Spleen (tissue), 11 donors: ENCODE measurements around the gene MYO15A. TPM values are rescaled to one million over a fixed set of nuclear protein-coding genes. Genes with fewer than 3 reads are reported as not detected.

ENCODE experiments used
- DNase-seq: peaks from one replicate; pipeline ENCODE4 v3.0.0-alpha.2; 2020
- H3K27ac ChIP-seq, 8 donors: fragments of 200-600 bp; sonication (generic) in 7 of 8; 1 replicate in 4 of 8; 2 replicates in 4 of 8; pipeline versions ENCODE4 v1.5.0 to v1.8.0; 2016 to 2021; ENCODE audit warnings: inconsistent platforms in 4 of 8, mild to moderate bottlenecking in 4 of 8, moderate library complexity in 1 of 8
- H3K27me3 ChIP-seq, 7 donors: fragments of 200-600 bp; sonication (generic) in 6 of 7; replicated peaks in 1 of 7; 1 replicate in 4 of 7; 2 replicates in 3 of 7; pipeline versions ENCODE4 v1.5.0 to v1.8.0; 2016 to 2021; ENCODE audit warnings: inconsistent platforms in 3 of 7, mild to moderate bottlenecking in 1 of 7
- H3K36me3 ChIP-seq, 6 donors: fragments of 200-600 bp; sonication (generic) in 5 of 6; 1 replicate in 4 of 6; 2 replicates in 2 of 6; pipeline versions ENCODE4 v1.5.0 to v1.8.0; 2016 to 2021; ENCODE audit warnings: inconsistent platforms in 2 of 6
- H3K4me1 ChIP-seq, 6 donors: fragments of 200-600 bp; sonication (generic) in 5 of 6; 1 replicate in 3 of 6; 2 replicates in 3 of 6; pipeline versions ENCODE4 v1.5.0 to v1.8.0; 2016 to 2021; ENCODE audit warnings: inconsistent platforms in 3 of 6
- H3K4me3 ChIP-seq, 8 donors: fragments of 200-600 bp; sonication (generic) in 7 of 8; 1 replicate in 4 of 8; 2 replicates in 4 of 8; pipeline versions ENCODE4 v1.5.0 to v1.8.0; 2016 to 2021; ENCODE audit warnings: inconsistent platforms in 4 of 8, mild to moderate bottlenecking in 4 of 8, moderate library complexity in 2 of 8
- H3K9me3 ChIP-seq, 8 donors: fragments of 200-600 bp; sonication (generic) in 7 of 8; 1 replicate in 4 of 8; 2 replicates in 4 of 8; pipeline versions ENCODE4 v1.5.0 to v1.8.0; 2016 to 2021; ENCODE audit warnings: inconsistent platforms in 4 of 8
- POLR2A ChIP-seq, 3 donors: fragments of 450-650 bp; IDR thresholded peaks; one replicate each; pipeline ENCODE4 v1.5.1; 2017; ENCODE audit warnings: antibody characterized with exemption in 3 of 3, mild to moderate bottlenecking in 1 of 3
- POLR2AphosphoS5 ChIP-seq, 3 donors: sonication (generic); formaldehyde crosslinking; IDR thresholded peaks; one replicate each; pipeline ENCODE4 v1.5.1; 2017; ENCODE audit warnings: antibody characterized with exemption in 3 of 3
- WGBS, 5 donors: extraction: QIAGEN DNeasy Blood & Tissue Kit in 3 of 5; methylation state at CpG; one replicate each; pipeline versions ENCODE4 v1.1.5 to v1.1.7; 2013 to 2018; 5-methylcytosine and 5-hydroxymethylcytosine counted together
- intact Hi-C: fragments of 100-400 bp; cut with DNase I; formaldehyde crosslinking; loops from one replicate; pipeline ENCODE4 v1.15.0; 2023; ENCODE audit warnings: low total_unique reads
- polyA plus RNA-seq, 3 donors: library from polyadenylated mRNA; stranded (reverse); fragments of 200-250 nt; gene quantifications; one replicate each; pipeline ENCODE4 v1.2.1, GENCODE V29; 2013
- total RNA-seq, 7 donors: library from RNA; depleted of rRNA in 3 of 7; stranded (reverse); fragments of >200 nt in 3 of 7; fragmentation: NEBNext Ultra II Directional in 4 of 7; extraction: Animal tissue kit (Norgen Biotek cat#: 25700) in 4 of 7; gene quantifications; one replicate each; pipeline versions ENCODE4 v1.1.0 to v1.2.1, GENCODE V29; 2016 to 2021
- TF ChIP-seq, protein P1 (sequence below), 11 experiments: fragments of 200-600 bp in 7 of 11; fragments of 450-650 bp in 4 of 11; sonication (generic) in 4 of 11; IDR thresholded peaks in 8 of 11; conservative IDR thresholded peaks in 3 of 11; 1 replicate in 7 of 11; 2 replicates in 4 of 11; pipeline versions ENCODE4 v1.4.0 to v1.8.0; 2016 to 2021; ENCODE audit warnings: antibody characterized with exemption in 11 of 11, inconsistent platforms in 4 of 11, mild to moderate bottlenecking in 1 of 11
- donor health status: healthy with polysubstance abuse.
- donor health status: DM: no; HTN: no; CAD: no; lungs with moderate emphysema.
- donor health status: DM: no; HTN: no; CAD: no.
- donor health status: Bipolar disorder and iron deficiency.
- donor health status: healthy.
- donor health status: DM: no; HTN: no; CAD: no.
- donor health status: DM: yes; HTN: yes; CAD: no.

MYO15A gene
- total and polyA plus RNA-seq, 10 donors = 0.26 to 1.9 (median 0.84) TPM

DNA sequence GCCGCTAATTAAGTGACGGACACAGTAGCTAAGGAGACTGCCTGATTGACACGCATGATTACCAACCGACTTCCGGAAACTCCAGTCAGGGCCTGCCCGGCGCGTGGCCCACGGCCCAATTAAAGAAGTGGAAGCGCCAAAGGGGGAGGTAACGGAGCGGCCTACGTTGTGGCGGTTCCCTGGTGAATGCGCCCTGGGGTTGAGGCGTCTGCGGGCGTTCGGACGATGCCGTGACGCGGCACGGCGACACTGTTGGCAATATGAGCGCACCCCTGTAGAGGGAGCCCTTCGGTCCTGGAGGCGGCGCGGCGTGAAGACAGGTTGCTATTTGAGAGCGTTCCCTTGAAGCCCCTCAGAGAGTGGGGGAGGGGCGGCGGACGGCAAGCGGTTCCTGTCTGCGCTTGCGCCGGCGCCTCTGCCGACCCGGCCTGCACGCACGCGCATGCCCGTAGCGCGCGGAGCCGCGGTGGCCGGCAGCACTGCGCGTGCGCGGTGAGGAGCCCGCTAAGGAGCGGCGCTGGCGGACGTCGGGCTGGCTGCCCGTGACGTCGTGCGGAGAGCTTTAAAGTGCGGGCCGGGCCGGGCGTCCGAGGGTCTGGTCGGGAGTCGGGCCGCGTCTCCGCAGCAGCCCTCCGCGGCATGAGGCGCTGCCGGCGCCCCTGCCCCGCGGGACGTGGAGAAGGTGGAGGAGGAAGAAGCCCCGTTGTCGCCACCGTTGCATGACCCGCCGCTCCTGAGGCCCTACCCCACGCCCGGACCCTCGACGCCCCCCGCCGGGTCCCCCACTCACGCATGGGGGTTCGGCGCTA, 75.0 kb downstream of the MYO15A start, which contains the start of gene ALKBH5:
Gene ALKBH5, plus strand, starts transcription at position 495 of the 809 bp plus-strand sequence. CDS start 416 bp downstream, outside the sequence.
- peak; percentile 14 to 91 (median 79) for TF ChIP-seq POLR2A (IDR thresholded peaks at IDR 0.05)
- peak; percentile 97 to 99 (median 98) for TF ChIP-seq POLR2AphosphoS5 (IDR thresholded peaks at IDR 0.05)
- TF ChIP-seq, protein P1, sequence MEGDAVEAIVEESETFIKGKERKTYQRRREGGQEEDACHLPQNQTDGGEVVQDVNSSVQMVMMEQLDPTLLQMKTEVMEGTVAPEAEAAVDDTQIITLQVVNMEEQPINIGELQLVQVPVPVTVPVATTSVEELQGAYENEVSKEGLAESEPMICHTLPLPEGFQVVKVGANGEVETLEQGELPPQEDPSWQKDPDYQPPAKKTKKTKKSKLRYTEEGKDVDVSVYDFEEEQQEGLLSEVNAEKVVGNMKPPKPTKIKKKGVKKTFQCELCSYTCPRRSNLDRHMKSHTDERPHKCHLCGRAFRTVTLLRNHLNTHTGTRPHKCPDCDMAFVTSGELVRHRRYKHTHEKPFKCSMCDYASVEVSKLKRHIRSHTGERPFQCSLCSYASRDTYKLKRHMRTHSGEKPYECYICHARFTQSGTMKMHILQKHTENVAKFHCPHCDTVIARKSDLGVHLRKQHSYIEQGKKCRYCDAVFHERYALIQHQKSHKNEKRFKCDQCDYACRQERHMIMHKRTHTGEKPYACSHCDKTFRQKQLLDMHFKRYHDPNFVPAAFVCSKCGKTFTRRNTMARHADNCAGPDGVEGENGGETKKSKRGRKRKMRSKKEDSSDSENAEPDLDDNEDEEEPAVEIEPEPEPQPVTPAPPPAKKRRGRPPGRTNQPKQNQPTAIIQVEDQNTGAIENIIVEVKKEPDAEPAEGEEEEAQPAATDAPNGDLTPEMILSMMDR (IDR thresholded peaks at IDR 0.05 in 8 of 11, conservative IDR thresholded peaks at IDR 0.05 in 3 of 11) = peak in 8 of 11 experiments; percentile 16 to 70 (median 44)
- peak; percentile 98 for DNase-seq
- Histone ChIP-seq H3K9me3 (no peaks in the 10 kb centered on the region), H3K36me3 (peaks cover 0 to 22% (median 0%) of the 10 kb centered on the region in 6 donors), H3K4me3 (peak within 1 kb of the TSS; percentile 73 to 94 (median 85)), H3K27me3 (no peaks in the 10 kb centered on the region), H3K4me1 (peaks cover 44 to 55% (median 49%) of the 10 kb centered on the region in 6 donors), H3K27ac (peak within 1 kb of the TSS; percentile 97 to 100 (median 98))
- 0 to 1% (median 0%) methylated on average over 61 to 98 of the region's 98 CpGs for WGBS, 5 donors
- intact Hi-C loops = no loop called here

DNA sequence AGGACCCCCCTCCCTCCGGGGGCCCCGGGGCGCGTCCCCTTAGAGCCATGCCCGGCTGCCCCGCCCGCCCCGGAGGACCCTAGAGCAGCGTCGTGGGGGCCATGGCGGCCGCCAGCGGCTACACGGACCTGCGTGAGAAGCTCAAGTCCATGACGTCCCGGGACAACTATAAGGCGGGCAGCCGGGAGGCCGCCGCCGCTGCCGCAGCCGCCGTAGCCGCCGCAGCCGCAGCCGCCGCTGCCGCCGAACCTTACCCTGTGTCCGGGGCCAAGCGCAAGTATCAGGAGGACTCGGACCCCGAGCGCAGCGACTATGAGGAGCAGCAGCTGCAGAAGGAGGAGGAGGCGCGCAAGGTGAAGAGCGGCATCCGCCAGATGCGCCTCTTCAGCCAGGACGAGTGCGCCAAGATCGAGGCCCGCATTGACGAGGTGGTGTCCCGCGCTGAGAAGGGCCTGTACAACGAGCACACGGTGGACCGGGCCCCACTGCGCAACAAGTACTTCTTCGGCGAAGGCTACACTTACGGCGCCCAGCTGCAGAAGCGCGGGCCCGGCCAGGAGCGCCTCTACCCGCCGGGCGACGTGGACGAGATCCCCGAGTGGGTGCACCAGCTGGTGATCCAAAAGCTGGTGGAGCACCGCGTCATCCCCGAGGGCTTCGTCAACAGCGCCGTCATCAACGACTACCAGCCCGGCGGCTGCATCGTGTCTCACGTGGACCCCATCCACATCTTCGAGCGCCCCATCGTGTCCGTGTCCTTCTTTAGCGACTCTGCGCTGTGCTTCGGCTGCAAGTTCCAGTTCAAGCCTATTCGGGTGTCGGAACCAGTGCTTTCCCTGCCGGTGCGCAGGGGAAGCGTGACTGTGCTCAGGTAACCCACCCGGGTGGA, 75.8 kb downstream of the MYO15A start:
- Histone ChIP-seq H3K27me3 (no peaks in the 10 kb centered on the region), H3K9me3 (no peaks in the 10 kb centered on the region), H3K4me1 (peaks cover 47 to 64% (median 57%) of the 10 kb centered on the region in 6 donors), H3K27ac (peak overlapping the region; percentile 97 to 100 (median 98)), H3K4me3 (peak overlapping the region; percentile 73 to 94 (median 85)), H3K36me3 (peaks cover 0 to 30% (median 0%) of the 10 kb centered on the region in 6 donors)
- intact Hi-C loops = no loop called here
- TF ChIP-seq POLR2A (IDR thresholded peaks at IDR 0.05) = no peak
- TF ChIP-seq, protein P1 (IDR thresholded peaks at IDR 0.05 in 8 of 11, conservative IDR thresholded peaks at IDR 0.05 in 3 of 11) = peak in 2 of 11 experiments; percentile 5 to 10
- peak; percentile 43 to 84 (median 64) for TF ChIP-seq POLR2AphosphoS5 (IDR thresholded peaks at IDR 0.05)
- peak; percentile 92 for DNase-seq
- 0 to 1% (median 1%) methylated on average over 20 to 92 of the region's 92 CpGs for WGBS, 5 donors

GRCh38 chr17:18185391-18185790, 76.8 kb downstream of the MYO15A start:
- H3K4me1 ChIP-seq = peaks cover 54 to 74% (median 67%) of the 10 kb centered on the region in 6 donors
- DNase-seq = no peak
- peaks cover 0 to 40% (median 0%) of the 10 kb centered on the region in 6 donors for H3K36me3 ChIP-seq
- H3K4me3 ChIP-seq = peak overlapping the region; percentile 73 to 94 (median 85)
- intact Hi-C loops = no loop called here
- 19 to 45% (median 33%) methylated on average over 3 of the region's 3 CpGs for WGBS, 5 donors
- no peaks in the 10 kb centered on the region for H3K9me3 ChIP-seq
- no peaks in the 10 kb centered on the region for H3K27me3 ChIP-seq
- peak overlapping the region in 7 of 8 donors; percentile 41 to 99 (median 98) for H3K27ac ChIP-seq
- TF ChIP-seq POLR2AphosphoS5 (IDR thresholded peaks at IDR 0.05) (no peak), POLR2A (IDR thresholded peaks at IDR 0.05) (no peak)
- TF ChIP-seq, protein P1 (IDR thresholded peaks at IDR 0.05 in 8 of 11, conservative IDR thresholded peaks at IDR 0.05 in 3 of 11) = no peak
